Liver (tissue), 9 donors: Measurements from ENCODE around the gene EVC2. TPM values are rescaled to one million over a fixed set of nuclear protein-coding genes. Genes with fewer than 3 reads are reported as not detected.
"Not testable (repeated sequence)": the region's sequence is repeated elsewhere in the genome, so short reads cannot be mapped to it uniquely, and the experiment has no call there.

Experiments
- DNase-seq: peaks from one replicate; pipeline ENCODE4 v3.0.0-alpha.2; 2017; ENCODE audit warnings: low spot score
- H3K27ac ChIP-seq, 2 donors: one replicate each; pipeline ENCODE4 v1.7.0; 2013; ENCODE audit warnings: inconsistent platforms in 2 of 2, low read length in 2 of 2, control low read depth in 1 of 2, low read depth in 1 of 2, mild to moderate bottlenecking in 1 of 2
- H3K27me3 ChIP-seq, 4 donors: one replicate each; pipeline versions ENCODE4 v1.6.1 to v1.7.0; 2013; ENCODE audit warnings: low read length in 3 of 4, inconsistent platforms in 1 of 4, mild to moderate bottlenecking in 1 of 4, moderate library complexity in 1 of 4; ENCODE audit not compliant: control insufficient read depth in 4 of 4, insufficient read depth in 4 of 4
- H3K36me3 ChIP-seq, 4 donors: one replicate each; pipeline versions ENCODE4 v1.6.1 to v1.7.0; 2013; ENCODE audit warnings: low read length in 3 of 4, mild to moderate bottlenecking in 3 of 4, low read depth in 1 of 4, moderate library complexity in 1 of 4; ENCODE audit not compliant: control insufficient read depth in 4 of 4, insufficient read depth in 3 of 4
- H3K4me1 ChIP-seq, 4 donors: one replicate each; pipeline versions ENCODE4 v1.6.1 to v1.7.0; 2013; ENCODE audit warnings: low read length in 3 of 4, mild to moderate bottlenecking in 3 of 4, moderate library complexity in 1 of 4; ENCODE audit not compliant: control insufficient read depth in 4 of 4, insufficient read depth in 4 of 4
- H3K4me3 ChIP-seq, 3 donors: one replicate each; pipeline versions ENCODE4 v1.6.1 to v1.7.0; 2013; ENCODE audit warnings: low read length in 3 of 3, control low read depth in 1 of 3, low read depth in 1 of 3, mild to moderate bottlenecking in 1 of 3
- H3K9ac ChIP-seq, 2 donors: one replicate each; pipeline ENCODE4 v1.7.0; 2013; ENCODE audit warnings: low read length in 2 of 2, mild to moderate bottlenecking in 2 of 2, moderate library complexity in 2 of 2, control low read depth in 1 of 2, low read depth in 1 of 2
- H3K9me3 ChIP-seq, 4 donors: one replicate each; pipeline versions ENCODE4 v1.6.1 to v1.7.0; 2013; ENCODE audit warnings: low read length in 3 of 4; ENCODE audit not compliant: control insufficient read depth in 4 of 4
- EGR1 ChIP-seq, 2 donors: IDR thresholded peaks; 2 replicates each; pipeline ENCODE4 v1.6.1; 2016 to 2018; ENCODE audit warnings: antibody characterized with exemption in 2 of 2, low read depth in 2 of 2
- GABPA ChIP-seq, 2 donors: IDR thresholded peaks in 1 of 2; conservative IDR thresholded peaks in 1 of 2; 2 replicates each; pipeline ENCODE4 v1.6.1; 2016; ENCODE audit warnings: antibody characterized with exemption in 2 of 2, mild to moderate bottlenecking in 1 of 2, moderate library complexity in 1 of 2
- HNF4A ChIP-seq, 2 donors: conservative IDR thresholded peaks; 2 replicates each; pipeline ENCODE4 v1.6.1; 2016; ENCODE audit warnings: antibody characterized with exemption in 2 of 2, mild to moderate bottlenecking in 2 of 2
- HNF4G ChIP-seq: IDR thresholded peaks from 2 replicates; pipeline ENCODE4 v1.6.1; 2016; ENCODE audit warnings: antibody characterized with exemption
- JUND ChIP-seq, 2 donors: IDR thresholded peaks; 2 replicates each; pipeline ENCODE4 v1.6.1; 2016; ENCODE audit warnings: antibody characterized with exemption in 2 of 2
- NR2F2 ChIP-seq: IDR thresholded peaks from 2 replicates; pipeline ENCODE4 v1.6.1; 2016; ENCODE audit warnings: antibody characterized with exemption
- RXRA ChIP-seq, 2 donors: IDR thresholded peaks; 2 replicates each; pipeline ENCODE4 v1.6.1; 2017 to 2018; ENCODE audit warnings: antibody characterized with exemption in 2 of 2, mild to moderate bottlenecking in 1 of 2
- SP1 ChIP-seq: IDR thresholded peaks from 2 replicates; pipeline ENCODE4 v1.6.1; 2018; ENCODE audit warnings: antibody characterized with exemption, mild to moderate bottlenecking
- TAF1 ChIP-seq: conservative IDR thresholded peaks from 2 replicates; pipeline ENCODE4 v1.6.1; 2016; ENCODE audit warnings: antibody characterized with exemption, mild to moderate bottlenecking
- YY1 ChIP-seq: IDR thresholded peaks from 2 replicates; pipeline ENCODE4 v1.6.1; 2016; ENCODE audit warnings: antibody characterized with exemption, mild to moderate bottlenecking
- WGBS: extraction: QIAGEN DNeasy Blood & Tissue Kit; methylation state at CpG from one replicate; pipeline ENCODE4 v1.1.7; 2013; 5-methylcytosine and 5-hydroxymethylcytosine counted together
- polyA plus RNA-seq, 2 donors: library from polyadenylated mRNA; stranded (reverse) in 1 of 2; unstranded in 1 of 2; fragments of 200-250 nt in 1 of 2; fragments of >200 nt in 1 of 2; fragmentation: Nextera tagmentation in 1 of 2; extraction: Ambion mirVana in 1 of 2; gene quantifications; one replicate each; pipeline versions ENCODE4 v1.2.1 to v1.2.3, GENCODE V29; 2013 to 2015
- total RNA-seq, 2 donors: library from RNA; depleted of rRNA; stranded (reverse); fragments of >200 nt; gene quantifications; one replicate each; pipeline ENCODE4 v1.2.3, GENCODE V29; 2014
- TF ChIP-seq, protein P1 (sequence below): fragments of 150-350 bp; IDR thresholded peaks from 2 replicates; pipeline ENCODE4 v1.5.1; 2017; ENCODE audit warnings: improper control_type of control experiment, low read depth, low read length; ENCODE audit not compliant: missing input control
- TF ChIP-seq, protein P2 (sequence below): IDR thresholded peaks from 2 replicates; pipeline ENCODE4 v1.6.1; 2016; ENCODE audit warnings: antibody characterized with exemption
- TF ChIP-seq, protein P3 (sequence below): IDR thresholded peaks from 2 replicates; pipeline ENCODE4 v1.6.1; 2016; ENCODE audit warnings: antibody characterized with exemption
- donor health status: healthy.
- donor health status: healthy.
- donor health status: healthy.
- donor health status: healthy.
- donor health status: healthy.

The EVC2 gene
- total and polyA plus RNA-seq, 4 donors, result 0.26 to 1.3 (median 0.57) TPM

DNA sequence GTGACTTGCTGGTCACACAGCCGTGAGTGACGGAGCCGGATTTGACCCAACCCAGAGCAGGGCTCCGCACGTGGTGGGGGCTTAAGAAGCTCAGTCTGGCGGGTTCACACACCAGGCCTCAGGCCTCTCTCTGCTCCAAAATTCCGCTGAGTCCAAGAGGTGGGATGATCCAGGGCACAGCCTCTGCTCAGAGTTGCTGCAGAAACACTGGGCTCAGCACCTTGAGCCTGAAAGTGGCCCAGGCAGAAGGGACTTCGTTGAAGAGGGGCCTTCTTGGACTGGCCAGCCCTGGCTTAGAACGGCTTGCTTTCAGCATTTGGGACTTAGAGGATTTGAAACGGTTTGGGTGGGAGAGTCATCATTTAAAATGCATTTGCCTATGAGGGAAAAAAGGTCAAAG, 23.8 kb upstream of the EVC2 start:
- no peak overlapping the region for H3K27ac ChIP-seq
- DNase-seq, result no peak
- H3K27me3 ChIP-seq, result no peaks in the 10 kb centered on the region
- TF ChIP-seq, protein P1, sequence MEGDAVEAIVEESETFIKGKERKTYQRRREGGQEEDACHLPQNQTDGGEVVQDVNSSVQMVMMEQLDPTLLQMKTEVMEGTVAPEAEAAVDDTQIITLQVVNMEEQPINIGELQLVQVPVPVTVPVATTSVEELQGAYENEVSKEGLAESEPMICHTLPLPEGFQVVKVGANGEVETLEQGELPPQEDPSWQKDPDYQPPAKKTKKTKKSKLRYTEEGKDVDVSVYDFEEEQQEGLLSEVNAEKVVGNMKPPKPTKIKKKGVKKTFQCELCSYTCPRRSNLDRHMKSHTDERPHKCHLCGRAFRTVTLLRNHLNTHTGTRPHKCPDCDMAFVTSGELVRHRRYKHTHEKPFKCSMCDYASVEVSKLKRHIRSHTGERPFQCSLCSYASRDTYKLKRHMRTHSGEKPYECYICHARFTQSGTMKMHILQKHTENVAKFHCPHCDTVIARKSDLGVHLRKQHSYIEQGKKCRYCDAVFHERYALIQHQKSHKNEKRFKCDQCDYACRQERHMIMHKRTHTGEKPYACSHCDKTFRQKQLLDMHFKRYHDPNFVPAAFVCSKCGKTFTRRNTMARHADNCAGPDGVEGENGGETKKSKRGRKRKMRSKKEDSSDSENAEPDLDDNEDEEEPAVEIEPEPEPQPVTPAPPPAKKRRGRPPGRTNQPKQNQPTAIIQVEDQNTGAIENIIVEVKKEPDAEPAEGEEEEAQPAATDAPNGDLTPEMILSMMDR, result no peak
- no peak for TF ChIP-seq HNF4A (conservative IDR thresholded peaks at IDR 0.05)
- TF ChIP-seq, protein P2, sequence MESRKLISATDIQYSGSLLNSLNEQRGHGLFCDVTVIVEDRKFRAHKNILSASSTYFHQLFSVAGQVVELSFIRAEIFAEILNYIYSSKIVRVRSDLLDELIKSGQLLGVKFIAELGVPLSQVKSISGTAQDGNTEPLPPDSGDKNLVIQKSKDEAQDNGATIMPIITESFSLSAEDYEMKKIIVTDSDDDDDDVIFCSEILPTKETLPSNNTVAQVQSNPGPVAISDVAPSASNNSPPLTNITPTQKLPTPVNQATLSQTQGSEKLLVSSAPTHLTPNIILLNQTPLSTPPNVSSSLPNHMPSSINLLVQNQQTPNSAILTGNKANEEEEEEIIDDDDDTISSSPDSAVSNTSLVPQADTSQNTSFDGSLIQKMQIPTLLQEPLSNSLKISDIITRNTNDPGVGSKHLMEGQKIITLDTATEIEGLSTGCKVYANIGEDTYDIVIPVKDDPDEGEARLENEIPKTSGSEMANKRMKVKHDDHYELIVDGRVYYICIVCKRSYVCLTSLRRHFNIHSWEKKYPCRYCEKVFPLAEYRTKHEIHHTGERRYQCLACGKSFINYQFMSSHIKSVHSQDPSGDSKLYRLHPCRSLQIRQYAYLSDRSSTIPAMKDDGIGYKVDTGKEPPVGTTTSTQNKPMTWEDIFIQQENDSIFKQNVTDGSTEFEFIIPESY, result no peak
- TF ChIP-seq HNF4G, result no peak
- TF ChIP-seq SP1, result no peak
- TF ChIP-seq JUND (IDR thresholded peaks at IDR 0.05), result no peak
- TF ChIP-seq RXRA (IDR thresholded peaks at IDR 0.05), result no peak
- TF ChIP-seq YY1, result no peak
- no peak for TF ChIP-seq TAF1
- TF ChIP-seq, protein P3, sequence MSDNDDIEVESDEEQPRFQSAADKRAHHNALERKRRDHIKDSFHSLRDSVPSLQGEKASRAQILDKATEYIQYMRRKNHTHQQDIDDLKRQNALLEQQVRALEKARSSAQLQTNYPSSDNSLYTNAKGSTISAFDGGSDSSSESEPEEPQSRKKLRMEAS, result no peak
- TF ChIP-seq EGR1 (IDR thresholded peaks at IDR 0.05; ENCODE audit: low read depth in 2 of 2), result no peak
- H3K9ac ChIP-seq, result no peak overlapping the region
- WGBS, result 90% methylated on average over 10 of the region's 10 CpGs
- peaks cover 0 to under 1% (median 0%) of the 10 kb centered on the region in 4 donors for H3K9me3 ChIP-seq
- peaks cover 0 to 6% (median 1%) of the 10 kb centered on the region in 4 donors for H3K36me3 ChIP-seq
- H3K4me3 ChIP-seq, result no peak overlapping the region
- no peaks in the 10 kb centered on the region for H3K4me1 ChIP-seq

GRCh38 chr4:5730993-5731990, 22.9 kb upstream of the EVC2 start:
- no peak overlapping the region for H3K4me3 ChIP-seq
- no peak overlapping the region for H3K27ac ChIP-seq
- WGBS, result 83% methylated on average over 30 of the region's 30 CpGs
- no peak for DNase-seq
- no peaks in the 10 kb centered on the region for H3K4me1 ChIP-seq
- no peak overlapping the region for H3K9ac ChIP-seq
- no peaks in the 10 kb centered on the region for H3K27me3 ChIP-seq
- H3K9me3 ChIP-seq, result no peaks in the 10 kb centered on the region
- H3K36me3 ChIP-seq, result peaks cover 0 to 6% (median 1%) of the 10 kb centered on the region in 4 donors
- peak in 1 of 2 donors; percentile 3 for TF ChIP-seq HNF4A (conservative IDR thresholded peaks at IDR 0.05)
- no peak for TF ChIP-seq GABPA (IDR thresholded peaks at IDR 0.05 in 1 of 2, conservative IDR thresholded peaks at IDR 0.05 in 1 of 2)
- peak in 1 of 2 donors; percentile 31 for TF ChIP-seq RXRA (IDR thresholded peaks at IDR 0.05)

GRCh38 chr4:5730436-5730835, 22.1 kb upstream of the EVC2 start:
- 79% methylated on average over 10 of the region's 10 CpGs for WGBS
- Histone ChIP-seq H3K27ac (no peak overlapping the region), H3K4me1 (no peaks in the 10 kb centered on the region), H3K27me3 (no peaks in the 10 kb centered on the region), H3K4me3 (no peak overlapping the region), H3K36me3 (peaks cover 0 to 6% (median under 1%) of the 10 kb centered on the region in 4 donors), H3K9me3 (no peaks in the 10 kb centered on the region), H3K9ac (no peak overlapping the region)
- DNase-seq, result no peak
- no peak for TF ChIP-seq TAF1
- no peak for TF ChIP-seq EGR1 (IDR thresholded peaks at IDR 0.05; ENCODE audit: low read depth in 2 of 2)
- TF ChIP-seq HNF4A (conservative IDR thresholded peaks at IDR 0.05), result no peak
- no peak for TF ChIP-seq NR2F2
- TF ChIP-seq, protein P3, result no peak
- TF ChIP-seq HNF4G, result no peak

DNA sequence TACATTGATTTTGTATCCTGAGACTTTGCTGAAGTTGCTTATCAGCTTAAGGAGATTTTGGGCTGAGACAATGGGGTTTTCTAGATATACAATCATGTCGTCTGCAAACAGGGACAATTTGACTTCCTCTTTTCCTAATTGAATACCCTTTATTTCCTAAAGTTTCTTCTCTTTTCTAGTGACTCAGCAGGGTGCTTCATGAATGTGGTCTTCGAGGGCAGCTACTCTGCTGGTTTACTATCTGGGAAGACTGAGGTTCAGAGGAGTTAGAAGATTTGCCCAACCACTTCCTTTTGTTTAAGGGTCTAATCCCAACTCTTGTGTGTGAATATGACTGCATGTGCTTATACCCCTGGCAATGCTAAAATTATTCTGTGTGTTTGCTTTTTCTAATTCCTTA, 20.1 kb upstream of the EVC2 start:
- not testable (repeated sequence) for H3K27ac ChIP-seq, H3K9me3 ChIP-seq, H3K4me3 ChIP-seq, H3K9ac ChIP-seq, H3K4me1 ChIP-seq, H3K36me3 ChIP-seq, DNase-seq, H3K27me3 ChIP-seq
- WGBS, result 75% methylated on average over 2 of the region's 2 CpGs
